IMR-90 (cell line): ENCODE data around the gene SORCS1. TPM values are rescaled to one million over a fixed set of nuclear protein-coding genes. Genes with fewer than 3 reads are reported as not detected.

Experiments used
- ATAC-seq: fragments of 200-7000 bp; cut with Tn5 transposase; 2 replicates; pipeline ENCODE4 v1.9.1; 2020; ENCODE audit warnings: low read depth, mild to moderate bottlenecking, moderate library complexity
- BruUV-seq: library from RNA; stranded (reverse); fragments of 400-500 nt; replicated peaks from 2 replicates; lab custom pipeline; 2021; lab: Mats Ljungman, UMichigan
- CTCF ChIA-PET: fragments of 300-600 bp; formaldehyde crosslinking; extraction: SDS; loops from one replicate; lab custom pipeline; 2021; ENCODE audit warnings: antibody characterized with exemption; lab: Yijun Ruan, JAX
- POLR2A ChIA-PET: fragments of 300-600 bp; sonication (Branson Sonifier 250); formaldehyde crosslinking; loops from one replicate; lab custom pipeline; 2022; ENCODE audit warnings: antibody characterized with exemption; ENCODE audit not compliant: unreplicated experiment; lab: Charles Lee
- DNase-seq: peaks from one replicate; pipeline ENCODE4 v3.0.0; 2013
- H2AFZ ChIP-seq: replicated peaks from 2 replicates; pipeline ENCODE3; 2013; ENCODE audit warnings: low read length, mild to moderate bottlenecking; ENCODE audit not compliant: poor library complexity
- H2AK5ac ChIP-seq: 2 replicates; pipeline ENCODE4 v1.6.1; 2013; ENCODE audit warnings: low read depth, low read length, inconsistent platforms
- H2AK9ac ChIP-seq: replicated peaks from 2 replicates; pipeline ENCODE3; 2013; ENCODE audit warnings: mild to moderate bottlenecking, low read depth, low read length, moderate library complexity; ENCODE audit not compliant: poor library complexity
- H2BK120ac ChIP-seq: 2 replicates; pipeline ENCODE4 v1.6.1; 2013; ENCODE audit warnings: low read depth, low read length, inconsistent platforms
- H2BK15ac ChIP-seq: 3 replicates; pipeline ENCODE4 v1.6.1; 2013; ENCODE audit warnings: low read depth, low read length, inconsistent platforms
- H2BK20ac ChIP-seq: 2 replicates; pipeline ENCODE4 v1.6.1; 2013; ENCODE audit warnings: low read depth, mild to moderate bottlenecking, inconsistent platforms, low read length, moderate library complexity
- H2BK5ac ChIP-seq: 2 replicates; pipeline ENCODE4 v1.6.1; 2013; ENCODE audit warnings: mild to moderate bottlenecking, low read depth, low read length, inconsistent platforms; ENCODE audit not compliant: poor library complexity, severe bottlenecking
- H3K14ac ChIP-seq: replicated peaks from 2 replicates; pipeline ENCODE4 v1.6.1; 2013; ENCODE audit warnings: low read depth, low read length, inconsistent platforms
- H3K18ac ChIP-seq: 2 replicates; pipeline ENCODE4 v1.6.1; 2013; ENCODE audit warnings: low read depth, low read length, control low read depth
- H3K23ac ChIP-seq: 2 replicates; pipeline ENCODE4 v1.6.1; 2013; ENCODE audit warnings: low read depth, low read length, inconsistent platforms
- H3K27ac ChIP-seq: 2 replicates; pipeline ENCODE4 v1.5.1; 2013; ENCODE audit warnings: mild to moderate bottlenecking, control low read depth, low read length; ENCODE audit not compliant: insufficient read depth
- H3K27me3 ChIP-seq: 2 replicates; pipeline ENCODE4 v1.6.1; 2013; ENCODE audit warnings: low read length; ENCODE audit not compliant: control insufficient read depth, insufficient read depth
- H3K36me3 ChIP-seq: 2 replicates; pipeline ENCODE4 v1.6.1; 2013; ENCODE audit warnings: low read length, mixed read lengths; ENCODE audit not compliant: control insufficient read depth, insufficient read depth
- H3K4ac ChIP-seq: 2 replicates; pipeline ENCODE4 v1.6.1; 2013; ENCODE audit warnings: low read depth, low read length, inconsistent platforms
- H3K4me1 ChIP-seq: 2 replicates; pipeline ENCODE4 v1.6.1; 2013; ENCODE audit warnings: low read length, mixed read lengths; ENCODE audit not compliant: control insufficient read depth, insufficient read depth
- H3K4me2 ChIP-seq: 2 replicates; pipeline ENCODE4 v1.6.1; 2013; ENCODE audit warnings: low read depth, mild to moderate bottlenecking, control low read depth, low read length, moderate library complexity
- H3K4me3 ChIP-seq: 2 replicates; pipeline ENCODE4 v1.5.1; 2013; ENCODE audit warnings: low read depth, mild to moderate bottlenecking, control low read depth, low read length, moderate library complexity; ENCODE audit not compliant: insufficient read depth
- H3K56ac ChIP-seq: 2 replicates; pipeline ENCODE4 v1.6.1; 2013; ENCODE audit warnings: low read length, inconsistent platforms; ENCODE audit not compliant: insufficient read depth; ENCODE audit errors: extremely low read depth
- H3K79me1 ChIP-seq, 2 experiments: 2 replicates each; pipeline ENCODE4 v1.6.1; 2013; ENCODE audit warnings: low read length in 2 of 2, inconsistent platforms in 1 of 2, low read depth in 1 of 2
- H3K9ac ChIP-seq: 2 replicates; pipeline ENCODE4 v1.6.1; 2013; ENCODE audit warnings: low read depth, low read length, control low read depth
- H3K9me1 ChIP-seq: 2 replicates; pipeline ENCODE4 v1.6.1; 2013; ENCODE audit warnings: low read length, inconsistent platforms; ENCODE audit not compliant: insufficient read depth
- H3K9me3 ChIP-seq: 2 replicates; pipeline ENCODE4 v1.6.1; 2013; ENCODE audit warnings: low read length; ENCODE audit not compliant: control insufficient read depth, insufficient read depth
- H4K20me1 ChIP-seq: 2 replicates; pipeline ENCODE4 v1.6.1; 2013; ENCODE audit warnings: low read length, inconsistent platforms; ENCODE audit not compliant: insufficient read depth
- H4K5ac ChIP-seq: 2 replicates; pipeline ENCODE4 v1.6.1; 2013; ENCODE audit warnings: mild to moderate bottlenecking, low read depth, low read length, control low read depth
- H4K8ac ChIP-seq, 2 experiments: 2 replicates each; pipeline ENCODE4 v1.6.1; 2013; ENCODE audit warnings: low read depth in 2 of 2, low read length in 2 of 2, control low read depth in 1 of 2, inconsistent platforms in 1 of 2
- H4K91ac ChIP-seq: 2 replicates; pipeline ENCODE4 v1.6.1; 2013; ENCODE audit warnings: low read depth, low read length, inconsistent platforms; ENCODE audit not compliant: insufficient read depth
- BHLHE40 ChIP-seq: fragments of 150-350 bp; IDR thresholded peaks from 2 replicates; pipeline ENCODE4 v1.6.1; 2016; ENCODE audit warnings: mild to moderate bottlenecking, low read depth, low read length
- CEBPB ChIP-seq: IDR thresholded peaks from 2 replicates; pipeline ENCODE4 v1.6.1; 2012; ENCODE audit warnings: low read depth, low read length, improper control_type of control experiment
- CHD1 ChIP-seq: IDR thresholded peaks from 2 replicates; pipeline ENCODE4 v1.6.1; 2012; ENCODE audit warnings: low read depth, low read length, improper control_type of control experiment
- CTCF ChIP-seq: conservative IDR thresholded peaks from 2 replicates; pipeline ENCODE4 v1.5.1; 2012; ENCODE audit warnings: mild to moderate bottlenecking, low read depth, low read length, improper control_type of control experiment
- FOS ChIP-seq: fragments of 150-350 bp; IDR thresholded peaks from 2 replicates; pipeline ENCODE4 v1.6.1; 2016; ENCODE audit warnings: low read depth, low read length
- MAFK ChIP-seq: IDR thresholded peaks from 2 replicates; pipeline ENCODE4 v1.6.1; 2012; ENCODE audit warnings: low read depth, low read length, improper control_type of control experiment
- MAZ ChIP-seq: IDR thresholded peaks from 2 replicates; pipeline ENCODE4 v1.6.1; 2012; ENCODE audit warnings: low read depth, mild to moderate bottlenecking, low read length, improper control_type of control experiment, moderate library complexity, borderline replicate concordance
- MXI1 ChIP-seq: IDR thresholded peaks from 2 replicates; pipeline ENCODE4 v1.6.1; 2012; ENCODE audit warnings: low read depth, mild to moderate bottlenecking, low read length, moderate library complexity, borderline replicate concordance
- NFE2L2 ChIP-seq: fragments of 150-350 bp; IDR thresholded peaks from 2 replicates; pipeline ENCODE4 v1.6.1; 2016; ENCODE audit warnings: low read depth, mild to moderate bottlenecking, low read length
- POLR2A ChIP-seq: IDR thresholded peaks from 2 replicates; pipeline ENCODE4 v1.6.1; 2012; ENCODE audit warnings: mild to moderate bottlenecking, low read depth, low read length
- RAD21 ChIP-seq: IDR thresholded peaks from 2 replicates; pipeline ENCODE4 v1.6.1; 2012; ENCODE audit warnings: low read length, improper control_type of control experiment
- RCOR1 ChIP-seq: IDR thresholded peaks from 2 replicates; pipeline ENCODE4 v1.6.1; 2012; ENCODE audit warnings: mild to moderate bottlenecking, low read length, improper control_type of control experiment; ENCODE audit not compliant: insufficient replicate concordance
- RFX5 ChIP-seq: IDR thresholded peaks from 2 replicates; pipeline ENCODE4 v1.8.0; 2012; ENCODE audit warnings: low read depth, mild to moderate bottlenecking, low read length, moderate library complexity
- SMC3 ChIP-seq: fragments of 150-350 bp; IDR thresholded peaks from 2 replicates; pipeline ENCODE4 v1.6.1; 2016; ENCODE audit warnings: low read depth, mild to moderate bottlenecking, antibody characterized with exemption, low read length, moderate library complexity
- USF2 ChIP-seq: fragments of 150-350 bp; IDR thresholded peaks from 2 replicates; pipeline ENCODE4 v1.6.1; 2017; ENCODE audit warnings: mild to moderate bottlenecking, antibody characterized with exemption, low read length, low read depth
- WGBS, 2 experiments: methylation state at CpG; one replicate each; pipeline versions ENCODE4 v1.1.5 to v1.1.7; 2013; ENCODE audit warnings: missing lambda C conversion rate in 2 of 2; ENCODE audit not compliant: insufficient read length in 1 of 2; ENCODE audit errors: extremely low coverage in 2 of 2; 5-methylcytosine and 5-hydroxymethylcytosine counted together
- dilution Hi-C: fragments of 300-500 bp; cut with HindIII; formaldehyde crosslinking; loops from one replicate; pipeline ENCODE4 v1.14.3; 2018; ENCODE audit warnings: low sequenced_read_pairs; ENCODE audit not compliant: unreplicated experiment
- in situ Hi-C: fragments of 300-500 bp; cut with MboI; formaldehyde crosslinking; loops from 3 replicates; pipeline ENCODE4 v1.14.3; 2019; ENCODE audit warnings: low sequenced_read_pairs, inconsistent platforms, mixed read lengths
- intact Hi-C: fragments of 100-400 bp; cut with micrococcal nuclease; formaldehyde crosslinking; loops from 2 replicates; pipeline ENCODE4 v1.10.0; 2022
- polyA plus RNA-seq, 3 experiments: library from polyadenylated mRNA; depleted of rRNA; stranded (reverse); fragments of >200 nt; gene quantifications; 2 replicates each; pipeline ENCODE4 v1.2.3, GENCODE V29; 2012; ENCODE audit warnings: low replicate concordance in 1 of 3
- total RNA-seq: library from RNA; depleted of rRNA; stranded (reverse); fragments of >200 nt; gene quantifications from 2 replicates; pipeline ENCODE4 v1.2.3, GENCODE V29; 2012
- TF ChIP-seq, protein P1 (sequence below): fragments of 150-350 bp; IDR thresholded peaks from 2 replicates; pipeline ENCODE4 v1.6.1; 2016; ENCODE audit warnings: low read depth, mild to moderate bottlenecking, low read length, moderate library complexity, borderline replicate concordance

Gene SORCS1
- total and polyA plus RNA-seq, 2 of the 4 experiments (the other 2 are of a cell fraction) = under 0.01 TPM; not detected in 1

GRCh38 chr10:107152087-107152486 is 12.4 kb downstream of the SORCS1 start:
- no peak for DNase-seq
- in situ Hi-C loops = no loop called here
- no CpG with 5 or more reads among the region's 1 CpG for WGBS, 2 experiments
- no peak overlapping the region for H3K56ac ChIP-seq
- intact Hi-C loops = no loop called here
- no peak overlapping the region for H2AFZ ChIP-seq
- no peak overlapping the region for H3K4me2 ChIP-seq
- H3K14ac ChIP-seq = no peak overlapping the region
- no peak overlapping the region for H2AK5ac ChIP-seq
- no peak overlapping the region for H2BK5ac ChIP-seq
- no peak overlapping the region for H3K4me3 ChIP-seq
- H3K27me3 ChIP-seq = no peaks in the 10 kb centered on the region
- ChIA-PET POLR2A (no interaction called here), CTCF (no interaction called here)
- H3K36me3 ChIP-seq = no peaks in the 10 kb centered on the region
- no peak overlapping the region for H3K9ac ChIP-seq
- no peak overlapping the region for H3K27ac ChIP-seq
- H3K9me3 ChIP-seq = peaks cover 11% of the 10 kb centered on the region
- H2AK9ac ChIP-seq = no peak overlapping the region
- H4K5ac ChIP-seq = no peak overlapping the region
- H4K91ac ChIP-seq = no peak overlapping the region
- H2BK20ac ChIP-seq = no peak overlapping the region
- H4K8ac ChIP-seq = no peak overlapping the region
- H4K20me1 ChIP-seq = no peaks in the 10 kb centered on the region
- H3K4ac ChIP-seq = no peak overlapping the region
- no peaks in the 10 kb centered on the region for H3K4me1 ChIP-seq
- H2BK15ac ChIP-seq = no peak overlapping the region
- dilution Hi-C loops = no loop called here
- H3K18ac ChIP-seq = no peak overlapping the region
- no peak overlapping the region for H3K23ac ChIP-seq
- H2BK120ac ChIP-seq = no peak overlapping the region
- H3K79me1 ChIP-seq = no peaks in the 10 kb centered on the region
- TF ChIP-seq MAFK = no peak
- TF ChIP-seq FOS = no peak
- no peak for TF ChIP-seq MXI1
- TF ChIP-seq RAD21 = no peak
- TF ChIP-seq MAZ = no peak
- TF ChIP-seq USF2 = no peak
- TF ChIP-seq CHD1 = no peak
- no peak for TF ChIP-seq RCOR1
- no peak for TF ChIP-seq CTCF
- TF ChIP-seq SMC3 = no peak
- TF ChIP-seq BHLHE40 = no peak
- TF ChIP-seq RFX5 = no peak
- TF ChIP-seq CEBPB = no peak
- TF ChIP-seq NFE2L2 = no peak
- TF ChIP-seq POLR2A = no peak
- TF ChIP-seq, protein P1, sequence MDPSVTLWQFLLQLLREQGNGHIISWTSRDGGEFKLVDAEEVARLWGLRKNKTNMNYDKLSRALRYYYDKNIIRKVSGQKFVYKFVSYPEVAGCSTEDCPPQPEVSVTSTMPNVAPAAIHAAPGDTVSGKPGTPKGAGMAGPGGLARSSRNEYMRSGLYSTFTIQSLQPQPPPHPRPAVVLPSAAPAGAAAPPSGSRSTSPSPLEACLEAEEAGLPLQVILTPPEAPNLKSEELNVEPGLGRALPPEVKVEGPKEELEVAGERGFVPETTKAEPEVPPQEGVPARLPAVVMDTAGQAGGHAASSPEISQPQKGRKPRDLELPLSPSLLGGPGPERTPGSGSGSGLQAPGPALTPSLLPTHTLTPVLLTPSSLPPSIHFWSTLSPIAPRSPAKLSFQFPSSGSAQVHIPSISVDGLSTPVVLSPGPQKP = no peak
- H3K9me1 ChIP-seq = no peaks in the 10 kb centered on the region
- BruUV-seq = no TSS peak
- no peak for ATAC-seq
